H9 (cell line): ENCODE measurements around the gene PLXNA4. TPM values are rescaled to one million over a fixed set of nuclear protein-coding genes. Genes with fewer than 3 reads are reported as not detected.

Source experiments
- DNase-seq: peaks from one replicate; pipeline ENCODE4 v3.0.0-alpha.2; 2017
- H2AFZ ChIP-seq: one replicate; pipeline ENCODE4 v1.6.1; 2013; ENCODE audit warnings: mild to moderate bottlenecking, low read length, control low read depth, moderate library complexity
- H2AK5ac ChIP-seq: 2 replicates; pipeline ENCODE4 v1.6.1; 2013; ENCODE audit warnings: low read length, control low read depth, mixed read lengths; ENCODE audit not compliant: insufficient read length
- H2BK120ac ChIP-seq: one replicate; pipeline ENCODE4 v1.6.1; 2013; ENCODE audit warnings: low read depth, mild to moderate bottlenecking, low read length, control low read depth, inconsistent platforms; ENCODE audit not compliant: poor library complexity, severe bottlenecking
- H2BK12ac ChIP-seq: 2 replicates; pipeline ENCODE4 v1.6.1; 2013; ENCODE audit warnings: low read length, control low read depth, mixed read lengths, low read depth; ENCODE audit not compliant: insufficient read length
- H2BK15ac ChIP-seq: 2 replicates; pipeline ENCODE4 v1.6.1; 2013; ENCODE audit warnings: low read depth, low read length, control low read depth
- H2BK20ac ChIP-seq: one replicate; pipeline ENCODE4 v1.6.1; 2013; ENCODE audit warnings: low read depth, mild to moderate bottlenecking, low read length, control low read depth, inconsistent platforms; ENCODE audit not compliant: poor library complexity, severe bottlenecking
- H2BK5ac ChIP-seq: 2 replicates; pipeline ENCODE4 v1.6.1; 2013; ENCODE audit warnings: low read length, control low read depth, mixed read lengths; ENCODE audit not compliant: insufficient read length
- H3K14ac ChIP-seq: 2 replicates; pipeline ENCODE4 v1.6.1; 2013; ENCODE audit warnings: low read length, control low read depth; ENCODE audit not compliant: insufficient read depth
- H3K18ac ChIP-seq: 2 replicates; pipeline ENCODE4 v1.6.1; 2013; ENCODE audit warnings: low read depth, mild to moderate bottlenecking, mixed read lengths, low read length, control low read depth; ENCODE audit not compliant: insufficient read length
- H3K23ac ChIP-seq: 2 replicates; pipeline ENCODE4 v1.6.1; 2013; ENCODE audit warnings: low read length, control low read depth, mixed read lengths, low read depth; ENCODE audit not compliant: insufficient read length
- H3K23me2 ChIP-seq: 2 replicates; pipeline ENCODE4 v1.6.1; 2013; ENCODE audit warnings: low read depth, mild to moderate bottlenecking, mixed read lengths, low read length, control low read depth; ENCODE audit not compliant: insufficient read length, poor library complexity, severe bottlenecking
- H3K27ac ChIP-seq: 2 replicates; pipeline ENCODE4 v1.5.1; 2013; ENCODE audit warnings: low read length, control low read depth, mixed read lengths, low read depth; ENCODE audit not compliant: insufficient read length
- H3K27me3 ChIP-seq: 2 replicates; pipeline ENCODE4 v1.6.1; 2013; ENCODE audit warnings: low read length, control low read depth, inconsistent platforms; ENCODE audit not compliant: insufficient read depth
- H3K4ac ChIP-seq: 2 replicates; pipeline ENCODE4 v1.6.1; 2013; ENCODE audit warnings: low read depth, mild to moderate bottlenecking, control low read depth, inconsistent platforms, low read length, moderate library complexity
- H3K4me1 ChIP-seq: 2 replicates; pipeline ENCODE4 v1.6.1; 2013; ENCODE audit warnings: low read length, control low read depth, inconsistent platforms; ENCODE audit not compliant: insufficient read depth
- H3K4me2 ChIP-seq: 2 replicates; pipeline ENCODE4 v1.6.1; 2013; ENCODE audit warnings: low read length, control low read depth, mixed read lengths; ENCODE audit not compliant: insufficient read length, insufficient read depth
- H3K56ac ChIP-seq: 2 replicates; pipeline ENCODE4 v1.6.1; 2013; ENCODE audit warnings: low read depth, mild to moderate bottlenecking, mixed read lengths, low read length, control low read depth; ENCODE audit not compliant: insufficient read length
- H3K79me1 ChIP-seq: 2 replicates; pipeline ENCODE4 v1.6.1; 2013; ENCODE audit warnings: low read depth, mild to moderate bottlenecking, moderate library complexity, low read length, control low read depth, inconsistent platforms; ENCODE audit not compliant: insufficient read depth, poor library complexity, severe bottlenecking
- H3K79me2 ChIP-seq: 2 replicates; pipeline ENCODE4 v1.6.1; 2013; ENCODE audit warnings: low read length, control low read depth, inconsistent platforms; ENCODE audit not compliant: insufficient read depth
- H3K9ac ChIP-seq: 2 replicates; pipeline ENCODE4 v1.6.1; 2013; ENCODE audit warnings: low read length, control low read depth, mixed read lengths; ENCODE audit not compliant: insufficient read length; ENCODE audit errors: extremely low read depth
- H3K9me3 ChIP-seq: one replicate; pipeline ENCODE4 v1.6.1; 2013; ENCODE audit warnings: low read depth, low read length, inconsistent platforms; ENCODE audit not compliant: control insufficient read depth
- H3T11ph ChIP-seq: one replicate; pipeline ENCODE4 v1.6.1; 2013; ENCODE audit warnings: mild to moderate bottlenecking, low read length, control low read depth, inconsistent platforms
- H4K20me1 ChIP-seq: one replicate; pipeline ENCODE4 v1.6.1; 2013; ENCODE audit not compliant: control insufficient read depth, insufficient read length, insufficient read depth
- H4K5ac ChIP-seq: 2 replicates; pipeline ENCODE4 v1.6.1; 2013; ENCODE audit warnings: low read depth, mild to moderate bottlenecking, mixed read lengths, low read length, control low read depth; ENCODE audit not compliant: insufficient read length
- H4K8ac ChIP-seq: replicated peaks from 2 replicates; pipeline ENCODE4 v1.6.1; 2013; ENCODE audit warnings: low read length, control low read depth, mixed read lengths, low read depth; ENCODE audit not compliant: insufficient read length
- H4K91ac ChIP-seq: 2 replicates; pipeline ENCODE4 v1.6.1; 2013; ENCODE audit warnings: low read depth, mild to moderate bottlenecking, moderate library complexity, mixed read lengths, low read length, control low read depth; ENCODE audit not compliant: insufficient read length
- H3K27ac Mint-ChIP-seq, 3 experiments: 2 replicates in 2 of 3; 3 replicates in 1 of 3; pipeline ENCODE4 v1.8.0; 2020 to 2021; ENCODE audit warnings: mixed read lengths in 3 of 3, mild to moderate bottlenecking in 1 of 3, moderate library complexity in 1 of 3
- H3K27me3 Mint-ChIP-seq: 2 replicates; pipeline ENCODE4 v1.8.0; 2021; ENCODE audit warnings: low read depth, mild to moderate bottlenecking, moderate library complexity, mixed read lengths
- H3K36me3 Mint-ChIP-seq, 3 experiments: 2 replicates in 2 of 3; 3 replicates in 1 of 3; pipeline ENCODE4 v1.8.0; 2020 to 2021; ENCODE audit warnings: low read depth in 3 of 3, mixed read lengths in 3 of 3; ENCODE audit not compliant: insufficient read depth in 1 of 3
- H3K4me1 Mint-ChIP-seq, 2 experiments: 2 replicates each; pipeline ENCODE4 v1.8.0; 2020; ENCODE audit warnings: mixed read lengths in 2 of 2
- H3K4me3 Mint-ChIP-seq, 2 experiments: 2 replicates in 1 of 2; 3 replicates in 1 of 2; pipeline ENCODE4 v1.8.0; 2020 to 2021; ENCODE audit warnings: mild to moderate bottlenecking in 2 of 2, mixed read lengths in 2 of 2, moderate library complexity in 1 of 2
- H3K9me3 Mint-ChIP-seq, 2 experiments: 2 replicates in 1 of 2; 3 replicates in 1 of 2; pipeline ENCODE4 v1.8.0; 2020; ENCODE audit warnings: mild to moderate bottlenecking in 2 of 2, mixed read lengths in 2 of 2, moderate library complexity in 1 of 2
- CTCF ChIP-seq: fragments of 200-600 bp; sonication (generic); conservative IDR thresholded peaks from 3 replicates; pipeline ENCODE4 v1.8.0; 2021; ENCODE audit warnings: antibody characterized with exemption, mild to moderate bottlenecking
- WGBS: extraction: QIAGEN DNeasy Blood & Tissue Kit; methylation state at CpG from one replicate; pipeline ENCODE4 v1.1.7; 2013; ENCODE audit warnings: missing lambda C conversion rate, low lambda C conversion rate, mixed read lengths; ENCODE audit not compliant: insufficient read length; ENCODE audit errors: extremely low coverage; 5-methylcytosine and 5-hydroxymethylcytosine counted together
- total RNA-seq: library from RNA; stranded (reverse); gene quantifications from 2 replicates; pipeline ENCODE4 v1.2.1, GENCODE V29; 2021

PLXNA4 gene
- total RNA-seq, 1 experiment from 2014 or later: 0.35 TPM

DNA sequence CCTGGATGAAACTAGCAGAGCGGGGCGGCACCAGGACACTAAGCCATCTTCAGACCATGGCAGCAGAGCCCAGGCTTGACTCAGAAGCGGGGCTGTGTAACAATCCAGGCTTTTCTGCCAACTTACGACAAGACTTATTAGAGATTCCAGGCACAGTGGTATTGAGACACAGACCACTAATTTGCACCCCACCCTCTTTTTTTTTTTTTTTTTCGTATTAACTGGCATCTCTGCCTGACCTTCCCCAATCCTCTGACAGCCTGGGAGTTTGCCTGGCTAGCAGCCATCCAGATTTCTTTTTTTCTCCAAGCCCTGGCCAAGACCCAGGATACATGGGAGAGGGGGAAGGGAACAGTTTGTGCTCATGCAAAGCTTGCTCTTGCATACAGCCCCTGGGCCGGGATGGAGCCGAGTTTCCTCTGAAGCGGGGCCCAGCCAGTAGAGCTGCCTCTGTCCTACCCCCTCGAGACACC lies 182.4 kb downstream of the PLXNA4 start:
- no peaks in the 10 kb centered on the region for H3K36me3 Mint-ChIP-seq
- no peak for TF ChIP-seq CTCF
- H3K56ac ChIP-seq: no peak overlapping the region
- H4K5ac ChIP-seq: no peak overlapping the region
- H3K4ac ChIP-seq: no peak overlapping the region
- no peak overlapping the region for H4K91ac ChIP-seq
- H3K79me1 ChIP-seq: no peaks in the 10 kb centered on the region
- H3K27me3 ChIP-seq: no peaks in the 10 kb centered on the region
- no peak overlapping the region for H2BK5ac ChIP-seq
- no peaks in the 10 kb centered on the region for H3K9me3 Mint-ChIP-seq
- no peak overlapping the region for H2BK120ac ChIP-seq
- H3K4me2 ChIP-seq: no peak overlapping the region
- no peaks in the 10 kb centered on the region for H3K9me3 ChIP-seq
- no peak overlapping the region for H2AK5ac ChIP-seq
- no peaks in the 10 kb centered on the region for H3K4me1 ChIP-seq
- H3K79me2 ChIP-seq: no peaks in the 10 kb centered on the region
- H2BK20ac ChIP-seq: no peak overlapping the region
- no peaks in the 10 kb centered on the region for H4K20me1 ChIP-seq
- H4K8ac ChIP-seq: no peak overlapping the region
- H2AFZ ChIP-seq: no peak overlapping the region
- no peak overlapping the region for H3T11ph ChIP-seq
- H3K18ac ChIP-seq: no peak overlapping the region
- no peak for DNase-seq
- no peak overlapping the region for H2BK15ac ChIP-seq
- no peak overlapping the region for H2BK12ac ChIP-seq
- H3K27me3 Mint-ChIP-seq: no peaks in the 10 kb centered on the region; the same call in none of the 2 replicates
- H3K4me3 Mint-ChIP-seq: no peak overlapping the region
- no peak overlapping the region for H3K14ac ChIP-seq
- no CpG with 5 or more reads among the region's 9 CpGs for WGBS
- H3K9ac ChIP-seq: no peak overlapping the region
- peaks cover 4 to 13% of the 10 kb centered on the region in 2 experiments for H3K4me1 Mint-ChIP-seq
- no peaks in the 10 kb centered on the region for H3K23me2 ChIP-seq
- H3K27ac Mint-ChIP-seq: no peak overlapping the region
- no peak overlapping the region for H3K27ac ChIP-seq
- H3K23ac ChIP-seq: no peak overlapping the region
